ENCODE results near the gene NOG.

NOG gene

GRCh38 chr17:56601591-56601990 is 8.1 kb downstream of the NOG start:
- TF ChIP-seq JUND (IDR thresholded peaks at IDR 0.05; ENCODE audit: low read depth), result no peak
- no peak for DNase-seq (ENCODE audit: low read depth in 1 of 2, low spot score in 1 of 2)
- in situ Hi-C loops (cut with HindIII; ENCODE audit: low pct_unique_long_range_greater_than_20kb, low sequenced_read_pairs), result no loop called here

DNA sequence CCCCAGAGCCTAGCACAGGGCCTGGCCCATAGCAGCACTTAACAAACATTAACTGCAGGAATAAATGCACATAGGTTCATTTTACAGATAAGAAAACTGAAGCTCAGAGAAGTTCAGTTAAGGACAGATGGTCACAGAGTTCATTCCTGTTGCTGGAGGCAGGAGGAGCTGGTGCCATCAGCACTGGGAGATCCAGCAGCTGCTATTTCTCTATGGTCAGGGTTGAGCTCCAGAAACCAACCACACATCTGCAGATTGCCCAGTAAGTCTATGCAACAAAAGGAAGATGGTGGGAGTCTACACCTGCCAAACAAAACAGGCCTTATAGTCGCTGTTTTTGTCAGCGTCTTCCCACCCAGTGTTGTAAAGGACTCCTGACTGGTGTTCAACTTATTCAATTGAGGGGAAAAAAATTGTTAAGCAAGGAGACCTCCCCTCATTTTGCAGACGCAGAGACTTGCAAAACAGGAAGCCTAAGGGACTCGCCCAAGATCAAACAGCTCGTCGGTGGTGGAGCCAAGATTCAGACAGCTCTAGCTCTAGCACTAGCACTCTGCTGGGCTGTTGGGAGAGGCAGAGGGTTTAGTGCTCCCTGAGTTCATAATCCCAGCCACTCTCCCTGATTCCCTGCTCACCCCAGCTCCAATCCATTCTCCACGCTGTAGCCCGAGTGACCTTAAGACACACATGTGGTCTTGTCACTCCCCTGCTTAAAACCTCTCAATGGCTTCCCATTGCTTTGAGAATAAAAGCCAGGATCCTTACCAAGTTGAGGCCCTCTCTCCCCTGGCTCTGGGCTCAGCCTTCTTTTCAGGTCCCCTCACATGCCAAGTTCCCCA is 9.0 kb downstream of the NOG start:
- TF ChIP-seq JUND (IDR thresholded peaks at IDR 0.05; ENCODE audit: low read depth), result no peak
- no peak for DNase-seq (ENCODE audit: low read depth in 1 of 2, low spot score in 1 of 2)
- in situ Hi-C loops (cut with HindIII; ENCODE audit: low pct_unique_long_range_greater_than_20kb, low sequenced_read_pairs), result no loop called here

- in situ Hi-C loops (cut with HindIII; ENCODE audit: low pct_unique_long_range_greater_than_20kb, low sequenced_read_pairs), result no loop called here
- no peak for TF ChIP-seq JUND (IDR thresholded peaks at IDR 0.05; ENCODE audit: low read depth)
Measured at GRCh38 chr17:56603486-56604238, 10.2 kb downstream of the NOG start.

DNA sequence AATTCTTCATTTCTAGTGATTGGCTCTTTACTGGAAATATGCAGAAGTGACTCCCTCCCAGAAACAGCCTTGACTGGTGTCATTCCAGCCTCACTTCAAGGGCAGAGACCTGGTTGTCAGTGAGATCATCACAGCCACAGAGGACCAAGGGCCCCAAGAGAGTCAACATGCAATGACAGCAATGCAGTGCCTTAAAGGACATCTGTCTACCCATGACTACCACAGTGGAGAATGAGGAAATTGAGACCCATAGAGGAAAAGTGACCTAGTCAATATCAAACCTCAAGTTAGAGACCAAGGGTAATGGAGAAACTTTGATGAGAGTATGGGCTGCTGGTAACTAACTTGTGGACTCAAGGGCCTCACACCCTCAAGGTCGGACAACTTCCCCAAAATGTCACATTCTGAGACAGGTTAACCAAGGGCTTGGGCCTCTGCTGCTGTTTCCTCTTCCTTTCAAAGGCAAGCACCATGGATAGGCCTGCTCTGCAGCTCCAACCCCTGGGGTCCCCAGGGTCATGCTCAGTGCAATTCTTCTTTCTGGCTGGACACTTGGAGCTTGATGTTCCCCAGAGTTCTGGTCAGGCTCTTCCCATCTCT is 11.3 kb downstream of the NOG start:
- TF ChIP-seq JUND (IDR thresholded peaks at IDR 0.05; ENCODE audit: low read depth), result no peak
- no peak for DNase-seq (ENCODE audit: low read depth in 1 of 2, low spot score in 1 of 2)
- in situ Hi-C loops (cut with HindIII; ENCODE audit: low pct_unique_long_range_greater_than_20kb, low sequenced_read_pairs), result no loop called here

More at GRCh38 chr17:56603486-56604238, 10.2 kb downstream of the NOG start:
- no peak for DNase-seq (ENCODE audit: low read depth in 1 of 2, low spot score in 1 of 2)

- no peak for DNase-seq (ENCODE audit: low read depth in 1 of 2, low spot score in 1 of 2)
- in situ Hi-C loops (cut with HindIII; ENCODE audit: low pct_unique_long_range_greater_than_20kb, low sequenced_read_pairs), result no loop called here
- no peak for TF ChIP-seq JUND (IDR thresholded peaks at IDR 0.05; ENCODE audit: low read depth)
Measured at GRCh38 chr17:56608944-56609343, 15.4 kb downstream of the NOG start.

DNA sequence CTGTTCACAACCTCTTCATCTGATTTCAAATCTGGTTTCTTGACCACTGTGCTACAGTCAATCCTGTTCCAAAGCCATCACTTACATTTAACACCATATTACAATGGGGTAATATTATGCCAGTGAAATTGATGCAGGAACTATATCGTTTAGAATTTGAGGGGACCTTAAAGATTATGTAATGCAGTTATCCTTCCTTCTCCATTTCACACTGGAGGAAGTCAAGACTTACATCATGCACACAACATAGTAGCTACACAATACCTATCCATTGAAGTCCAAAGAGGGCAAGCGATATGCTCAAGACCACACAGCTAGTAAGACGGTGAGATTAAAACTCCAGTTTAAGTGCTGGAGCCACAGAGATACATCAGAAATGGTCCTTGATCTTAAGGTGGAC is 16.8 kb downstream of the NOG start:
- no peak for DNase-seq (ENCODE audit: low read depth in 1 of 2, low spot score in 1 of 2)
- in situ Hi-C loops (cut with HindIII; ENCODE audit: low pct_unique_long_range_greater_than_20kb, low sequenced_read_pairs), result no loop called here
- no peak for TF ChIP-seq JUND (IDR thresholded peaks at IDR 0.05; ENCODE audit: low read depth)

- DNase-seq (ENCODE audit: low read depth in 1 of 2, low spot score in 1 of 2), result no peak
- in situ Hi-C loops (cut with HindIII; ENCODE audit: low pct_unique_long_range_greater_than_20kb, low sequenced_read_pairs), result no loop called here
- TF ChIP-seq JUND (IDR thresholded peaks at IDR 0.05; ENCODE audit: low read depth), result no peak
Measured at GRCh38 chr17:56613131-56613530, 19.6 kb downstream of the NOG start.

DNA sequence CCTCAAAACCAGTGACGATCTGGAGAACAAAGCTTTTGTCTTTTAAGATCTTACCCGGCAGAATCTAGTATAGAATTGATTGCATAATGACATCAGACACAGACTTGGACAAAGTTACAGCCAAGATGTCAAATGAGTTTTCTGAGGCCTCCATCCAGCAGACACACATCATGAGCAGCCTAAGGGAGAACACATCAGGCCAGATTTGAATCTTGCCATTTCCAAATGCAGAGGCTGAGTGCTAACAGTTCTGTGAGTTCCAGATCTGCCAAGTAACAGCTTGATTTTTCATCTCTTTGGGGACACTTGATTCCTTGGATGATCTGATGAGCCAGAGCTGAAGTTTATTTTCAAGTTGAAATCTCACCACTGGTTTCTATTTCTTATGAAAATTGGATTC is 21.0 kb downstream of the NOG start:
- in situ Hi-C loops (cut with HindIII; ENCODE audit: low pct_unique_long_range_greater_than_20kb, low sequenced_read_pairs), result no loop called here
- DNase-seq (ENCODE audit: low read depth in 1 of 2, low spot score in 1 of 2), result no peak
- no peak for TF ChIP-seq JUND (IDR thresholded peaks at IDR 0.05; ENCODE audit: low read depth)

- DNase-seq (ENCODE audit: low read depth in 1 of 2, low spot score in 1 of 2), result no peak
- in situ Hi-C loops (cut with HindIII; ENCODE audit: low pct_unique_long_range_greater_than_20kb, low sequenced_read_pairs), result no loop called here
- no peak for TF ChIP-seq JUND (IDR thresholded peaks at IDR 0.05; ENCODE audit: low read depth)
Measured at GRCh38 chr17:56616239-56616638, 22.7 kb downstream of the NOG start.

- no peak for DNase-seq (ENCODE audit: low read depth in 1 of 2, low spot score in 1 of 2)
- no peak for TF ChIP-seq JUND (IDR thresholded peaks at IDR 0.05; ENCODE audit: low read depth)
- in situ Hi-C loops (cut with HindIII; ENCODE audit: low pct_unique_long_range_greater_than_20kb, low sequenced_read_pairs), result no loop called here
Measured at GRCh38 chr17:56623383-56623782, 29.9 kb downstream of the NOG start.

DNA sequence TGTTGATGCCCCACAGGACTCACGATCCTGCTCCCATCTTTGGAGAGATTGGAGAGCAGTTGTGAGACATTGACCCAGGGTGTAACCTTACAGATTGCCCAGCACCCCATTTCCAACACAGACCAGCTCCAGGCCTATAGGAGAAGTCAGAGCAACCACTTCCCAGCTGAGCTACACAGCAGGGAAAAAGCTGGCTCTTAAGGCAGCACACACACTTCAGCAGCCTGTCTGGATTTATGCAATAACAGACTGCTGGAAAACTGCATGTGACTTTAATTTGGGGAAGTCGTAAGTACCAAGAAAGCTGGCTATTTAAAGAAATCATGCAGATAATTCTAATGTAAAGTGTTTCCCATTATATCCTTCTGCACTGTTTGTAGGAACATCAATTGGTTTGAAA is 30.8 kb downstream of the NOG start:
- DNase-seq (ENCODE audit: low read depth in 1 of 2, low spot score in 1 of 2), result no peak
- in situ Hi-C loops (cut with HindIII; ENCODE audit: low pct_unique_long_range_greater_than_20kb, low sequenced_read_pairs), result no loop called here

GRCh38 chr17:56624912-56625311 is 31.4 kb downstream of the NOG start:
- no peak for DNase-seq (ENCODE audit: low read depth in 1 of 2, low spot score in 1 of 2)
- no peak for TF ChIP-seq JUND (IDR thresholded peaks at IDR 0.05; ENCODE audit: low read depth)
- in situ Hi-C loops (cut with HindIII; ENCODE audit: low pct_unique_long_range_greater_than_20kb, low sequenced_read_pairs), result no loop called here

More for the DNA sequence above, 30.8 kb downstream of the NOG start:
- no peak for TF ChIP-seq JUND (IDR thresholded peaks at IDR 0.05; ENCODE audit: low read depth)
